SK-N-SH (cell line): ENCODE results near the gene APOF.

ENCODE experiments used
- CTCF ChIP-seq: fragments of 200-600 bp; sonication (generic); IDR thresholded peaks from 2 replicates; pipeline ENCODE4 v1.6.1; 2017; ENCODE audit warnings: antibody characterized with exemption, mild to moderate bottlenecking, moderate library complexity
- EP300 ChIP-seq, 2 experiments: IDR thresholded peaks; 2 replicates each; pipeline versions ENCODE4 v1.4.0 to v1.6.1; 2012; ENCODE audit warnings: borderline replicate concordance in 1 of 2, low read depth in 1 of 2, low read length in 1 of 2
- GABPA ChIP-seq: IDR thresholded peaks from 2 replicates; pipeline ENCODE4 v1.4.0; 2012; ENCODE audit warnings: low read depth, mild to moderate bottlenecking
- IRF3 ChIP-seq: fragments of 150-350 bp; IDR thresholded peaks from 2 replicates; pipeline ENCODE4 v1.6.1; 2016; ENCODE audit warnings: mild to moderate bottlenecking, low read depth, low read length
- NFIC ChIP-seq: IDR thresholded peaks from 2 replicates; pipeline ENCODE4 v1.4.0; 2012; ENCODE audit warnings: borderline replicate concordance
- POLR2AphosphoS5 ChIP-seq: IDR thresholded peaks from 2 replicates; pipeline ENCODE4 v1.6.1; 2012; ENCODE audit warnings: low read depth, low read length
- RAD21 ChIP-seq: IDR thresholded peaks from 2 replicates; pipeline ENCODE4 v1.6.1; 2012; ENCODE audit warnings: mild to moderate bottlenecking, low read length
- REST ChIP-seq: IDR thresholded peaks from 2 replicates; pipeline ENCODE4 v1.6.1; 2012; ENCODE audit warnings: mild to moderate bottlenecking, low read depth, low read length, moderate library complexity
- TAF1 ChIP-seq: IDR thresholded peaks from 2 replicates; pipeline ENCODE4 v1.6.1; 2012; ENCODE audit warnings: low read depth, mild to moderate bottlenecking, low read length, moderate library complexity, borderline replicate concordance
- USF2 ChIP-seq: fragments of 150-350 bp; IDR thresholded peaks from 2 replicates; pipeline ENCODE4 v1.6.1; 2017; ENCODE audit warnings: antibody characterized with exemption, low read length, low read depth, borderline replicate concordance
- YY1 ChIP-seq: IDR thresholded peaks from 2 replicates; pipeline ENCODE4 v1.4.0; 2012; ENCODE audit warnings: low read depth, mild to moderate bottlenecking

- no peak for TF ChIP-seq USF2
- TF ChIP-seq CTCF: no peak
- no peak for TF ChIP-seq GABPA
- no peak for TF ChIP-seq IRF3
- TF ChIP-seq EP300 (IDR thresholded peaks at IDR 0.05; ENCODE audit: borderline replicate concordance in 1 of 2, low read depth in 1 of 2, low read length in 1 of 2): no peak
- no peak for TF ChIP-seq NFIC
- no peak for TF ChIP-seq YY1
- 0 out of 2 replicates have a peak, but pooled peaks have one; percentile 25 for TF ChIP-seq POLR2AphosphoS5
- no peak for TF ChIP-seq TAF1
- no peak for TF ChIP-seq RAD21
- no peak for TF ChIP-seq REST
Observed at GRCh38 chr12:56358836-56359532, 3.7 kb downstream of the APOF start.
